NCI-H345 treated with DMSO at 0.1 percent for 48 hours (cell line): ENCODE data around the gene FCGR2B.
"Not testable (repeated sequence)": the region's sequence is repeated elsewhere in the genome, so short reads cannot be mapped to it uniquely, and the experiment has no call there.

Experiments used
- DNase-seq: peaks from one replicate; lab custom pipeline; 2025; ENCODE audit not compliant: unreplicated experiment; lab: John Stamatoyannopoulos, UW

The FCGR2B gene

GRCh38 chr1:161705537-161705936 lies 42.6 kb downstream of the FCGR2B start:
- DNase-seq = no peak

GRCh38 chr1:161706113-161706481 lies 43.2 kb downstream of the FCGR2B start:
- DNase-seq = no peak

- DNase-seq = no peak
Measured at GRCh38 chr1:161706482-161707347, 43.8 kb downstream of the FCGR2B start, which contains the start of gene FCRLA. FCRLA (plus strand) TSS chr1:161707229; CDS start chr1:161707265, 36 bp downstream.

GRCh38 chr1:161707503-161707902 lies 44.6 kb downstream of the FCGR2B start:
- no peak for DNase-seq

GRCh38 chr1:161709373-161709772 lies 46.4 kb downstream of the FCGR2B start:
- no peak for DNase-seq

GRCh38 chr1:161710560-161710959 lies 47.6 kb downstream of the FCGR2B start:
- DNase-seq = no peak

- DNase-seq = no peak
Measured at GRCh38 chr1:161718559-161719324, 55.8 kb downstream of the FCGR2B start.

GRCh38 chr1:161719325-161719611 lies 56.3 kb downstream of the FCGR2B start:
- DNase-seq = no peak

GRCh38 chr1:161720422-161720821 lies 57.5 kb downstream of the FCGR2B start:
- no peak for DNase-seq

GRCh38 chr1:161720956-161721737 lies 58.2 kb downstream of the FCGR2B start, which contains the start of gene FCRLB:
FCRLB (plus strand) TSS chr1:161721544; CDS start chr1:161722673, 1,129 bp downstream.
- no peak for DNase-seq

GRCh38 chr1:161721738-161722343 lies 58.9 kb downstream of the FCGR2B start:
- DNase-seq = no peak

- DNase-seq = no peak
Measured at GRCh38 chr1:161722406-161722805, 59.5 kb downstream of the FCGR2B start.

- no peak for DNase-seq
Measured at GRCh38 chr1:161723459-161724141, 60.7 kb downstream of the FCGR2B start.

GRCh38 chr1:161725258-161725907 lies 62.4 kb downstream of the FCGR2B start:
- DNase-seq = not testable (repeated sequence)

- DNase-seq = no peak
Measured at GRCh38 chr1:161725908-161726472, 63.0 kb downstream of the FCGR2B start.

GRCh38 chr1:161726473-161727255 lies 63.7 kb downstream of the FCGR2B start:
- DNase-seq = no peak

- no peak for DNase-seq
Measured at GRCh38 chr1:161727256-161727924, 64.4 kb downstream of the FCGR2B start.
